ENCODE results near the gene EGFR. TPM values are rescaled to one million over a fixed set of nuclear protein-coding genes. Genes with fewer than 3 reads are reported as not detected.

The EGFR gene
- total and polyA plus RNA-seq, 2 experiments from 2014 or later: 0.51 to 0.57 TPM

GRCh38 chr7:55199418-55199817, 180.6 kb downstream of the EGFR start:
- Histone ChIP-seq H3K36me3 (no peaks in the 10 kb centered on the region), H3K4me1 (ENCODE audit: low read depth) (no peaks in the 10 kb centered on the region), H3K4me3 (no peak overlapping the region), H3K9me3 (ENCODE audit: low read depth) (no peaks in the 10 kb centered on the region), H3K27ac (no peak overlapping the region), H3K27me3 (no peaks in the 10 kb centered on the region)
- TF ChIP-seq, protein P1, sequence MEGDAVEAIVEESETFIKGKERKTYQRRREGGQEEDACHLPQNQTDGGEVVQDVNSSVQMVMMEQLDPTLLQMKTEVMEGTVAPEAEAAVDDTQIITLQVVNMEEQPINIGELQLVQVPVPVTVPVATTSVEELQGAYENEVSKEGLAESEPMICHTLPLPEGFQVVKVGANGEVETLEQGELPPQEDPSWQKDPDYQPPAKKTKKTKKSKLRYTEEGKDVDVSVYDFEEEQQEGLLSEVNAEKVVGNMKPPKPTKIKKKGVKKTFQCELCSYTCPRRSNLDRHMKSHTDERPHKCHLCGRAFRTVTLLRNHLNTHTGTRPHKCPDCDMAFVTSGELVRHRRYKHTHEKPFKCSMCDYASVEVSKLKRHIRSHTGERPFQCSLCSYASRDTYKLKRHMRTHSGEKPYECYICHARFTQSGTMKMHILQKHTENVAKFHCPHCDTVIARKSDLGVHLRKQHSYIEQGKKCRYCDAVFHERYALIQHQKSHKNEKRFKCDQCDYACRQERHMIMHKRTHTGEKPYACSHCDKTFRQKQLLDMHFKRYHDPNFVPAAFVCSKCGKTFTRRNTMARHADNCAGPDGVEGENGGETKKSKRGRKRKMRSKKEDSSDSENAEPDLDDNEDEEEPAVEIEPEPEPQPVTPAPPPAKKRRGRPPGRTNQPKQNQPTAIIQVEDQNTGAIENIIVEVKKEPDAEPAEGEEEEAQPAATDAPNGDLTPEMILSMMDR (IDR thresholded peaks at IDR 0.05; ENCODE audit: low read depth, low read length): no peak
- no peak for DNase-seq (ENCODE audit: low read depth in 1 of 2, low spot score in 1 of 2)

DNA sequence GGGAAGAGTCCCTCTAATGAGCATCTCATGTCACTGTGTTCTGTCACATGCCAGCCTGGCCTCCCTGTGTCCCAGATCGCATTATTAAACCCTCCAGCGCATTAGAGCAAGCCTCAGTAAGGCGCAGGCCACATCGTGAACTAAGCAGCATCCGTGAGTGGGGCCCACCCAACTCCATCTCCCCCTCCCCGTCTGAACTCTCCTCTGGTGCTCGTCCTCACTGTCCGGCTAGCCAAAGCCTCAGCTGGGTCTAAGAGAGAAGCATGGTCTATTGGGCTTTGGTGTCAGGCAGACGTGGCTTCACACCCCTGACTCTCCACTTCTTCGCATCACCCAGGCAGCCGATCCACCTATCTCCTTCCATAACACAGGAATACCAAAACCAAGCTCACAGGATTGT, 181.6 kb downstream of the EGFR start:
- Histone ChIP-seq H3K4me1 (ENCODE audit: low read depth) (no peaks in the 10 kb centered on the region), H3K4me3 (no peak overlapping the region), H3K27me3 (no peaks in the 10 kb centered on the region), H3K27ac (no peak overlapping the region), H3K9me3 (ENCODE audit: low read depth) (no peaks in the 10 kb centered on the region), H3K36me3 (no peaks in the 10 kb centered on the region)
- TF ChIP-seq, protein P1 (IDR thresholded peaks at IDR 0.05; ENCODE audit: low read depth, low read length): no peak
- no peak for DNase-seq (ENCODE audit: low read depth in 1 of 2, low spot score in 1 of 2)

DNA sequence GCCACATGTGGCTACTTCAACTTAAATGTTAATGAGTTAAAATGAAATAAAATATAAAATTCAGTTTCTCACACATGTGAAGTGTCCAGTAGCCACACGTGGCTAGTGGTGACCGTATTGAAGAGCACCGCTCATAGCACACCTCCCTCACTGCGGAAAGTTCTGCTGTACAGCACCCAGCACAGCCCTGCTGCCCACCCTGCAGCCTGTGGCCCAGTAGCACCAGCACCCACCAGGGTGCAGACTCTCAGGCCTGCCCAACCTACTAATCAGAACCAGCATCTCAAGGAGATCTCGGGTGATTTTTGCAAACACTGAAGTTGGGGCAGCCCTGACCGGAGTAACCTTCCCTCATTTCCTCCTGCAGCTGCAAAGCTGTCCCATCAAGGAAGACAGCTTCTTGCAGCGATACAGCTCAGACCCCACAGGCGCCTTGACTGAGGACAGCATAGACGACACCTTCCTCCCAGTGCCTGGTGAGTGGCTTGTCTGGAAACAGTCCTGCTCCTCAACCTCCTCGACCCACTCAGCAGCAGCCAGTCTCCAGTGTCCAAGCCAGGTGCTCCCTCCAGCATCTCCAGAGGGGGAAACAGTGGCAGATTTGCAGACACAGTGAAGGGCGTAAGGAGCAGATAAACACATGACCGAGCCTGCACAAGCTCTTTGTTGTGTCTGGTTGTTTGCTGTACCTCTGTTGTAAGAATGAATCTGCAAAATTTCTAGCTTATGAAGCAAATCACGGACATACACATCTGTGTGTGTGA, 183.5 kb downstream of the EGFR start:
- Histone ChIP-seq H3K4me3 (no peak overlapping the region), H3K36me3 (no peaks in the 10 kb centered on the region), H3K27me3 (no peaks in the 10 kb centered on the region), H3K27ac (no peak overlapping the region), H3K4me1 (ENCODE audit: low read depth) (no peaks in the 10 kb centered on the region), H3K9me3 (ENCODE audit: low read depth) (no peaks in the 10 kb centered on the region)
- DNase-seq (ENCODE audit: low read depth in 1 of 2, low spot score in 1 of 2): no peak
- TF ChIP-seq, protein P1 (IDR thresholded peaks at IDR 0.05; ENCODE audit: low read depth, low read length): no peak

- no peaks in the 10 kb centered on the region for H3K27me3 ChIP-seq
- TF ChIP-seq, protein P1 (IDR thresholded peaks at IDR 0.05; ENCODE audit: low read depth, low read length): no peak
- no peaks in the 10 kb centered on the region for H3K4me1 ChIP-seq (ENCODE audit: low read depth)
- no peaks in the 10 kb centered on the region for H3K36me3 ChIP-seq
- no peak overlapping the region for H3K4me3 ChIP-seq
- no peaks in the 10 kb centered on the region for H3K9me3 ChIP-seq (ENCODE audit: low read depth)
- DNase-seq (ENCODE audit: low read depth in 1 of 2, low spot score in 1 of 2): no peak
- H3K27ac ChIP-seq: no peak overlapping the region
These were observed 184.5 kb downstream of the EGFR start for GRCh38 chr7:55203300-55203699.

GRCh38 chr7:55205124-55205955, 186.5 kb downstream of the EGFR start:
- TF ChIP-seq, protein P1 (IDR thresholded peaks at IDR 0.05; ENCODE audit: low read depth, low read length): no peak
- Histone ChIP-seq H3K27me3 (no peaks in the 10 kb centered on the region), H3K4me1 (ENCODE audit: low read depth) (no peaks in the 10 kb centered on the region), H3K9me3 (ENCODE audit: low read depth) (no peaks in the 10 kb centered on the region), H3K36me3 (no peaks in the 10 kb centered on the region), H3K27ac (no peak overlapping the region), H3K4me3 (no peak overlapping the region)
- DNase-seq (ENCODE audit: low read depth in 1 of 2, low spot score in 1 of 2): no peak

All from cardiac muscle cell (in vitro differentiated cells and primary cell).